Measurements from ENCODE around the gene CLIC4. TPM values are rescaled to one million over a fixed set of nuclear protein-coding genes. Genes with fewer than 3 reads are reported as not detected.

Gene CLIC4
- total RNA-seq, 1 experiment from 2014 or later: 230 TPM

DNA sequence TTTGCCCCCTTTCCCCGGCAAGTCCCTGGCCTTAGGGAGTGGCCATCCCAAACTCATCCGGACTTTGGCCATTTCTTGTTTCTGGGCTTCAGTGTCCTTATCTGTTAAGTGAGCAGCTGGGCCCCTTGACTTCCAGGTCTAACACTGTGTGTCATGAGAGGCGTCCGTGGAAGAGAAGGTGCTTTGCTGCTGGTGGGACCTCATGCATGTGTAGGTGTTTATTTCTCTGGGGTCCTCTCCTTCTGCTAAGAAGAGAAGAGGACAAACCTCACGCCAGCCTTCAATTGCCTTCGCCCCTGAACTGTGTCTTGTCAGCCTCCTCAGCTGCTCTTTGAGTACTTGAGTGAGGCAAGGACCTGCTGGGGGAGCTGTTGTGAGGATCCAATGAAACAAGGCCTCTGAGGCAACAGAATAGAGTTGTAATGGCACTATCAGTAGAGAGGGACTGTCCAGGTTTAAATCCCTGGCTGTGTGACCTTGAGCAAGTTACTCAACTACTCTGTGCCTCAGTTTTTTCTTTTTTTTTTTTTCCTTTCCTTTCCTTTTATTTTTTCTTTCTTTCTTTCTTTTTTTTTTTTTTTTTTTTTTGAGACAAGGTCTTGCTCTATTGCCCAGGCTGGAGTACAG lies 112.4 kb downstream of the CLIC4 start:
- TF ChIP-seq, protein P1, sequence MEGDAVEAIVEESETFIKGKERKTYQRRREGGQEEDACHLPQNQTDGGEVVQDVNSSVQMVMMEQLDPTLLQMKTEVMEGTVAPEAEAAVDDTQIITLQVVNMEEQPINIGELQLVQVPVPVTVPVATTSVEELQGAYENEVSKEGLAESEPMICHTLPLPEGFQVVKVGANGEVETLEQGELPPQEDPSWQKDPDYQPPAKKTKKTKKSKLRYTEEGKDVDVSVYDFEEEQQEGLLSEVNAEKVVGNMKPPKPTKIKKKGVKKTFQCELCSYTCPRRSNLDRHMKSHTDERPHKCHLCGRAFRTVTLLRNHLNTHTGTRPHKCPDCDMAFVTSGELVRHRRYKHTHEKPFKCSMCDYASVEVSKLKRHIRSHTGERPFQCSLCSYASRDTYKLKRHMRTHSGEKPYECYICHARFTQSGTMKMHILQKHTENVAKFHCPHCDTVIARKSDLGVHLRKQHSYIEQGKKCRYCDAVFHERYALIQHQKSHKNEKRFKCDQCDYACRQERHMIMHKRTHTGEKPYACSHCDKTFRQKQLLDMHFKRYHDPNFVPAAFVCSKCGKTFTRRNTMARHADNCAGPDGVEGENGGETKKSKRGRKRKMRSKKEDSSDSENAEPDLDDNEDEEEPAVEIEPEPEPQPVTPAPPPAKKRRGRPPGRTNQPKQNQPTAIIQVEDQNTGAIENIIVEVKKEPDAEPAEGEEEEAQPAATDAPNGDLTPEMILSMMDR (conservative IDR thresholded peaks at IDR 0.05): peak; percentile 40; the same call in 2 of the 3 replicates
- no CpG with 5 or more reads among the region's 6 CpGs for WGBS (ENCODE audit: extremely low coverage, insufficient read length, low lambda C conversion rate)

More for the DNA sequence above, 112.4 kb downstream of the CLIC4 start:
- no peaks in the 10 kb centered on the region for H3K36me3 Mint-ChIP-seq (ENCODE audit: insufficient read depth in 1 of 3, low read depth in 3 of 3)
- Histone ChIP-seq H2BK20ac (ENCODE audit: low read depth, low read length, poor library complexity, severe bottlenecking) (no peak overlapping the region), H2BK5ac (ENCODE audit: insufficient read length, low read length) (no peak overlapping the region), H4K20me1 (ENCODE audit: control insufficient read depth, insufficient read depth, insufficient read length) (no peaks in the 10 kb centered on the region), H3K9ac (ENCODE audit: extremely low read depth, insufficient read length, low read length) (no peak overlapping the region), H3K23ac (ENCODE audit: insufficient read length, low read depth, low read length) (no peak overlapping the region), H3K4me1 (ENCODE audit: insufficient read depth, low read length) (no peaks in the 10 kb centered on the region), H3K23me2 (ENCODE audit: insufficient read length, low read depth, low read length, poor library complexity, severe bottlenecking) (no peaks in the 10 kb centered on the region), H3K4ac (ENCODE audit: low read depth, low read length) (no peak overlapping the region), H2AK5ac (ENCODE audit: insufficient read length, low read length) (no peak overlapping the region), H2BK12ac (ENCODE audit: insufficient read length, low read depth, low read length) (no peak overlapping the region), H2BK120ac (ENCODE audit: low read depth, low read length, poor library complexity, severe bottlenecking) (no peak overlapping the region), H3K79me1 (ENCODE audit: insufficient read depth, low read depth, low read length, poor library complexity, severe bottlenecking) (no peaks in the 10 kb centered on the region), H3K9me3 (ENCODE audit: control insufficient read depth, low read depth, low read length) (no peaks in the 10 kb centered on the region), H3K56ac (ENCODE audit: insufficient read length, low read depth, low read length) (no peak overlapping the region), H4K91ac (ENCODE audit: insufficient read length, low read depth, low read length) (no peak overlapping the region), H4K5ac (ENCODE audit: insufficient read length, low read depth, low read length) (no peak overlapping the region), H3K79me2 (ENCODE audit: insufficient read depth, low read length) (no peaks in the 10 kb centered on the region), H3K27ac (ENCODE audit: insufficient read length, low read depth, low read length) (no peak overlapping the region), H3T11ph (ENCODE audit: low read length) (no peak overlapping the region), H4K8ac (replicated peaks; ENCODE audit: insufficient read length, low read depth, low read length) (no peak overlapping the region), H3K4me2 (ENCODE audit: insufficient read depth, insufficient read length, low read length) (no peak overlapping the region), H3K14ac (ENCODE audit: insufficient read depth, low read length) (no peak overlapping the region), H2AFZ (ENCODE audit: low read length) (no peak overlapping the region), H3K27me3 (ENCODE audit: insufficient read depth, low read length) (no peaks in the 10 kb centered on the region), H2BK15ac (ENCODE audit: low read depth, low read length) (no peak overlapping the region), H3K18ac (ENCODE audit: insufficient read length, low read depth, low read length) (no peak overlapping the region)
- H3K27ac Mint-ChIP-seq: peak overlapping the region in 1 of 3 experiments; percentile 31; a peak in 1 of 7 replicates
- no peaks in the 10 kb centered on the region for H3K9me3 Mint-ChIP-seq
- no peak for DNase-seq
- H3K4me1 Mint-ChIP-seq: peaks cover 4 to 6% of the 10 kb centered on the region in 2 experiments
- no peaks in the 10 kb centered on the region; the same call in none of the 2 replicates for H3K27me3 Mint-ChIP-seq (ENCODE audit: low read depth)
- no peak overlapping the region for H3K4me3 Mint-ChIP-seq

Data from H9 (cell line).